ENCODE results near the gene SCD. TPM values are rescaled to one million over a fixed set of nuclear protein-coding genes. Genes with fewer than 3 reads are reported as not detected.

SCD gene
- total and polyA plus RNA-seq, 2 donors (not counting 1 experiment from before 2014, with no cell fraction given): 0.89 to 5.1 TPM

GRCh38 chr10:100370714-100371481 lies 23.9 kb downstream of the SCD start:
- CTCF ChIA-PET: interaction anchor here (0.6 to 1.6 kb wide), 6 partner anchors 10 to 63 kb away, joined by 3 to 6 read pairs (median 3); partner anchors contain the start of gene SCD
- peak; percentile 45 for DNase-seq
- intact Hi-C loops (cut with micrococcal nuclease): loop anchor here (5.0 kb wide), 2 partner anchors 34 to 111 kb away; no protein-coding TSS in a partner anchor

More at GRCh38 chr10:100370714-100371481, 23.9 kb downstream of the SCD start:
- no peak for TF ChIP-seq EZH2 (IDR thresholded peaks at IDR 0.05; ENCODE audit: borderline replicate concordance, insufficient read depth, low read depth, low read length, poor library complexity, severe bottlenecking)
- TF ChIP-seq, protein P1, sequence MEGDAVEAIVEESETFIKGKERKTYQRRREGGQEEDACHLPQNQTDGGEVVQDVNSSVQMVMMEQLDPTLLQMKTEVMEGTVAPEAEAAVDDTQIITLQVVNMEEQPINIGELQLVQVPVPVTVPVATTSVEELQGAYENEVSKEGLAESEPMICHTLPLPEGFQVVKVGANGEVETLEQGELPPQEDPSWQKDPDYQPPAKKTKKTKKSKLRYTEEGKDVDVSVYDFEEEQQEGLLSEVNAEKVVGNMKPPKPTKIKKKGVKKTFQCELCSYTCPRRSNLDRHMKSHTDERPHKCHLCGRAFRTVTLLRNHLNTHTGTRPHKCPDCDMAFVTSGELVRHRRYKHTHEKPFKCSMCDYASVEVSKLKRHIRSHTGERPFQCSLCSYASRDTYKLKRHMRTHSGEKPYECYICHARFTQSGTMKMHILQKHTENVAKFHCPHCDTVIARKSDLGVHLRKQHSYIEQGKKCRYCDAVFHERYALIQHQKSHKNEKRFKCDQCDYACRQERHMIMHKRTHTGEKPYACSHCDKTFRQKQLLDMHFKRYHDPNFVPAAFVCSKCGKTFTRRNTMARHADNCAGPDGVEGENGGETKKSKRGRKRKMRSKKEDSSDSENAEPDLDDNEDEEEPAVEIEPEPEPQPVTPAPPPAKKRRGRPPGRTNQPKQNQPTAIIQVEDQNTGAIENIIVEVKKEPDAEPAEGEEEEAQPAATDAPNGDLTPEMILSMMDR (IDR thresholded peaks at IDR 0.05): no peak
- peaks cover 35 to 43% of the 10 kb centered on the region in 2 donors for H3K4me1 ChIP-seq (ENCODE audit: control insufficient read depth in 2 of 2, insufficient read depth in 2 of 2, low read length in 2 of 2)
- H3K4me1 Mint-ChIP-seq: peaks cover 19% of the 10 kb centered on the region
- H3K4me2 ChIP-seq (replicated peaks; ENCODE audit: low read depth, low read length, poor library complexity, severe bottlenecking): peak overlapping the region; percentile 53
- H3K9me3 Mint-ChIP-seq (ENCODE audit: insufficient read depth): no peaks in the 10 kb centered on the region
- H3K4me3 Mint-ChIP-seq: peak overlapping the region; percentile 48
- POLR2A ChIA-PET: no interaction called here
- ATAC-seq (ENCODE audit: low read depth): no peak
- H3K27me3 Mint-ChIP-seq: peaks cover 8% of the 10 kb centered on the region
- no peak overlapping the region for H3K9ac ChIP-seq (ENCODE audit: low read length)
- no peaks in the 10 kb centered on the region for H4K20me1 ChIP-seq (ENCODE audit: control insufficient read depth, insufficient read depth, low read length, poor library complexity, severe bottlenecking)
- H3K27ac Mint-ChIP-seq: peak overlapping the region; percentile 0
- no peaks in the 10 kb centered on the region for H3K9me3 ChIP-seq (ENCODE audit: control extremely low read depth in 1 of 3, control insufficient read depth in 2 of 3, insufficient read depth in 1 of 3, low read length in 2 of 3)
- no peak overlapping the region for H3K4me3 ChIP-seq (ENCODE audit: control extremely low read depth in 1 of 5, extremely low read depth in 1 of 5, insufficient read depth in 1 of 5, low read depth in 2 of 5, low read length in 4 of 5)
- H3K36me3 ChIP-seq (replicated peaks in 1 of 2; ENCODE audit: control extremely low read depth in 1 of 2, control insufficient read depth in 1 of 2, extremely low read depth in 1 of 2, insufficient read depth in 2 of 2, low read length in 1 of 2): no peaks in the 10 kb centered on the region
- 39% methylated on average over 12 of the region's 12 CpGs for WGBS (ENCODE audit: insufficient coverage)
- no peaks in the 10 kb centered on the region for H3K27me3 ChIP-seq (replicated peaks in 1 of 4; ENCODE audit: control extremely low read depth in 1 of 4, control insufficient read depth in 3 of 4, insufficient read depth in 4 of 4, low read length in 3 of 4)
- H3K27ac ChIP-seq (ENCODE audit: low read length in 2 of 2): peak overlapping the region; percentile 30 to 52
- no peaks in the 10 kb centered on the region for H3K79me2 ChIP-seq (ENCODE audit: control insufficient read depth, insufficient read depth, low read length)
- peak overlapping the region; percentile 18 for H2AFZ ChIP-seq (ENCODE audit: insufficient read depth, low read depth, low read length, poor library complexity, severe bottlenecking)

Measured in B cell (primary cell).